Measurements from ENCODE around the gene ZBTB20.

Gene ZBTB20

DNA sequence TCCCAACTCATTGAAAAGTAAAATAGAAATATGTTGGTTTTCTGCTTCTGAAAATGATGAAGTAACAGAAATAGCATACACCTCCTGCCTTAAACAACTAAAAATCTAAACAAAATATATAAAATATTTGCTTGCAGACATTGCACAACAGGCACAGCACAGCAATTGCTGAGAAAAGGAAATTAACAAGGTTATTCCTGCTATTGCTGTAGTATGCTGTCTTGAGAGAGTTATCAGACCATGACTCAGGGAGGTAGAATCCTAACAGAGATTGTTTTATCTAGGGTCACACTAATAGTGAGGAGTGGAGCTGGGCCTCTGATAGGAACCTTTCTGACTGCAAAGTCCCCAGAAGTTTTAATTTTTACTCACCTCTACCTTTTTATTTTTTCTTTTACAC, 72.6 kb downstream of the ZBTB20 start:
- no peak overlapping the region for H3K27ac ChIP-seq (ENCODE audit: low read depth, low read length)
- no peaks in the 10 kb centered on the region for H3K36me3 ChIP-seq (ENCODE audit: low read length)
- H3F3A ChIP-seq (ENCODE audit: insufficient read depth): no peaks in the 10 kb centered on the region
- no peaks in the 10 kb centered on the region for H4K20me1 ChIP-seq (ENCODE audit: low read depth, low read length)
- no peaks in the 10 kb centered on the region for H3K27me3 ChIP-seq (ENCODE audit: low read length)
- H3K4me2 ChIP-seq (ENCODE audit: low read depth, low read length, poor library complexity, severe bottlenecking): no peak overlapping the region
- no peaks in the 10 kb centered on the region for H3K79me2 ChIP-seq (ENCODE audit: insufficient read depth, low read length)
- H3K4me3 ChIP-seq (ENCODE audit: insufficient read depth, low read length, poor library complexity, severe bottlenecking): no peak overlapping the region
- no peaks in the 10 kb centered on the region for H3K9me3 ChIP-seq (ENCODE audit: insufficient read depth, low read length)
- H2AFZ ChIP-seq (ENCODE audit: low read depth, low read length, severe bottlenecking): no peak overlapping the region
- no peaks in the 10 kb centered on the region for H3K9me2 ChIP-seq (replicated peaks; ENCODE audit: insufficient read depth, low read length)
- TF ChIP-seq EZH2phosphoT487 (conservative IDR thresholded peaks at IDR 0.05; ENCODE audit: low read length): no peak
- TF ChIP-seq, protein P1, sequence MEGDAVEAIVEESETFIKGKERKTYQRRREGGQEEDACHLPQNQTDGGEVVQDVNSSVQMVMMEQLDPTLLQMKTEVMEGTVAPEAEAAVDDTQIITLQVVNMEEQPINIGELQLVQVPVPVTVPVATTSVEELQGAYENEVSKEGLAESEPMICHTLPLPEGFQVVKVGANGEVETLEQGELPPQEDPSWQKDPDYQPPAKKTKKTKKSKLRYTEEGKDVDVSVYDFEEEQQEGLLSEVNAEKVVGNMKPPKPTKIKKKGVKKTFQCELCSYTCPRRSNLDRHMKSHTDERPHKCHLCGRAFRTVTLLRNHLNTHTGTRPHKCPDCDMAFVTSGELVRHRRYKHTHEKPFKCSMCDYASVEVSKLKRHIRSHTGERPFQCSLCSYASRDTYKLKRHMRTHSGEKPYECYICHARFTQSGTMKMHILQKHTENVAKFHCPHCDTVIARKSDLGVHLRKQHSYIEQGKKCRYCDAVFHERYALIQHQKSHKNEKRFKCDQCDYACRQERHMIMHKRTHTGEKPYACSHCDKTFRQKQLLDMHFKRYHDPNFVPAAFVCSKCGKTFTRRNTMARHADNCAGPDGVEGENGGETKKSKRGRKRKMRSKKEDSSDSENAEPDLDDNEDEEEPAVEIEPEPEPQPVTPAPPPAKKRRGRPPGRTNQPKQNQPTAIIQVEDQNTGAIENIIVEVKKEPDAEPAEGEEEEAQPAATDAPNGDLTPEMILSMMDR (IDR thresholded peaks at IDR 0.05; ENCODE audit: insufficient read depth, low read length, poor library complexity, severe bottlenecking): no peak
- no peak overlapping the region for H3K9ac ChIP-seq (ENCODE audit: low read length)

DNA sequence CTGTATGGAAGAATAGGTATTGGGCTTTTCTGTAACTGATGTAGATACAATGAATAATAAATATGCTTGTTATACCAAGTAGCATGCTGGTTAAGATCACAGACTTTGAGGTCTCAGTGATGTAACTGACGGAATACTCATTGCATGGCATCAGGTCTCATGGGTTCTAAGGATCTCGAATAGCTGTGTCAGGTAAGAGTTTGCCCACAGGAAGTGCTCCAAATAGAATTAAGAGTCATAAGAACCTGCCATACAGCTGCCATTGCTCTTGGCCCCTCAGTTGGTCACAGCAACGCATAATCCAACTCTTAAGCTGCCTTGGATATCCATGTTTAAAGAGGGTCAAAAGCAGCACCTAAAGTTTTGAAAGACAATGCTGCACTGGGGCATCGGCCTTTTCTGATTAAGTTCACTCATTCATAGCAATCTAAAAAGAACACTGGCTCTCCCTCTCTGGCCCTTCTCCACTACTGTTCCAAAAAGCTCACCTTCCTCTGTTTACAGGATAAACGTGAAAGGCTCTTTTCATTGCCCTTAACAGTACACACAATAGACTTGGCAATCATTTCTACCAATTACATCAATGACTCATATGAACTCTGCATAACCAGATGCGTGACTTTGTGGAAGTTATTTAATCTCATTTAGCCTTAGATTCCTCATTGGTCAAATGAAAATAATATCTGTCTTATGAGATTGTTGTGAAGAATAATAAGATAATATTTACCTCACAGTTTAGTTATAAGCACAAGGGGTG, 74.6 kb downstream of the ZBTB20 start:
- H3K9ac ChIP-seq (ENCODE audit: low read length): no peak overlapping the region
- H2AFZ ChIP-seq (ENCODE audit: low read depth, low read length, severe bottlenecking): no peak overlapping the region
- H3K9me2 ChIP-seq (replicated peaks; ENCODE audit: insufficient read depth, low read length): no peaks in the 10 kb centered on the region
- no peaks in the 10 kb centered on the region for H3K27me3 ChIP-seq (ENCODE audit: low read length)
- H3K4me2 ChIP-seq (ENCODE audit: low read depth, low read length, poor library complexity, severe bottlenecking): no peak overlapping the region
- H3K9me3 ChIP-seq (ENCODE audit: insufficient read depth, low read length): no peaks in the 10 kb centered on the region
- no peaks in the 10 kb centered on the region for H3K36me3 ChIP-seq (ENCODE audit: low read length)
- no peak for TF ChIP-seq EZH2phosphoT487 (conservative IDR thresholded peaks at IDR 0.05; ENCODE audit: low read length)
- TF ChIP-seq, protein P1 (IDR thresholded peaks at IDR 0.05; ENCODE audit: insufficient read depth, low read length, poor library complexity, severe bottlenecking): no peak
- no peak overlapping the region for H3K4me3 ChIP-seq (ENCODE audit: insufficient read depth, low read length, poor library complexity, severe bottlenecking)
- no peaks in the 10 kb centered on the region for H4K20me1 ChIP-seq (ENCODE audit: low read depth, low read length)
- no peak overlapping the region for H3K27ac ChIP-seq (ENCODE audit: low read depth, low read length)
- no peaks in the 10 kb centered on the region for H3F3A ChIP-seq (ENCODE audit: insufficient read depth)
- H3K79me2 ChIP-seq (ENCODE audit: insufficient read depth, low read length): no peaks in the 10 kb centered on the region

DNA sequence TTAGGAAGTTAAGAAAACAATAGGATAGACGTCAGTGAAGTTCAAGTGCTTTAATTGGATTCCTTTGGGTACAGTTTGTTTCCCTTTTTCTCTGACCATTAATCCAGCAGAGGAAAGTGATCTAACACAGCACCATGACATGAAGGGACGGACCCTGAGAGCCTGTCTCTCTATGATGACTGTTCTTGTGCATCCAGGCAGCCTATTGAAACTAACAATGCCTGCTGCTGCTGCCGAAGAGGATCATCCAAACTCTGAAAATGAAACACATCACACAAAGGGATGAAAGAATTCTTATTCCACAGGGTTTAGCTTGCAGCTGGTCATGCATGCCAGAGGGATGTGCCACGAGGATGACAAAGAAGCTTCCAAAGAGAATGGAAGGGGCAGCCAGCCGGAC, 75.5 kb downstream of the ZBTB20 start:
- H3K27ac ChIP-seq (ENCODE audit: low read depth, low read length): no peak overlapping the region
- H3K27me3 ChIP-seq (ENCODE audit: low read length): no peaks in the 10 kb centered on the region
- TF ChIP-seq, protein P1 (IDR thresholded peaks at IDR 0.05; ENCODE audit: insufficient read depth, low read length, poor library complexity, severe bottlenecking): no peak
- no peak for TF ChIP-seq EZH2phosphoT487 (conservative IDR thresholded peaks at IDR 0.05; ENCODE audit: low read length)
- H3K4me3 ChIP-seq (ENCODE audit: insufficient read depth, low read length, poor library complexity, severe bottlenecking): no peak overlapping the region
- H3K79me2 ChIP-seq (ENCODE audit: insufficient read depth, low read length): no peaks in the 10 kb centered on the region
- no peak overlapping the region for H3K4me2 ChIP-seq (ENCODE audit: low read depth, low read length, poor library complexity, severe bottlenecking)
- H4K20me1 ChIP-seq (ENCODE audit: low read depth, low read length): no peaks in the 10 kb centered on the region
- no peaks in the 10 kb centered on the region for H3K9me3 ChIP-seq (ENCODE audit: insufficient read depth, low read length)
- H3K9ac ChIP-seq (ENCODE audit: low read length): no peak overlapping the region
- H3F3A ChIP-seq (ENCODE audit: insufficient read depth): no peaks in the 10 kb centered on the region
- no peaks in the 10 kb centered on the region for H3K9me2 ChIP-seq (replicated peaks; ENCODE audit: insufficient read depth, low read length)
- H3K36me3 ChIP-seq (ENCODE audit: low read length): no peaks in the 10 kb centered on the region
- no peak overlapping the region for H2AFZ ChIP-seq (ENCODE audit: low read depth, low read length, severe bottlenecking)

Measured in SU-DHL-6 (cell line).